Stimulated activated CD4-positive, alpha-beta T cell treated with anti-CD3 and anti-CD28 coated beads, Interleukin-1b, Interleukin-23, amount 100 ng/mL, for 24 hours (primary cell): ENCODE measurements around the gene OR6B2.

Experiments
- DNase-seq, 4 experiments: peaks; one replicate each; pipeline ENCODE4 v3.0.0-alpha.2; 2020; ENCODE audit warnings: low read depth in 4 of 4, low spot score in 1 of 4

The OR6B2 gene

DNA sequence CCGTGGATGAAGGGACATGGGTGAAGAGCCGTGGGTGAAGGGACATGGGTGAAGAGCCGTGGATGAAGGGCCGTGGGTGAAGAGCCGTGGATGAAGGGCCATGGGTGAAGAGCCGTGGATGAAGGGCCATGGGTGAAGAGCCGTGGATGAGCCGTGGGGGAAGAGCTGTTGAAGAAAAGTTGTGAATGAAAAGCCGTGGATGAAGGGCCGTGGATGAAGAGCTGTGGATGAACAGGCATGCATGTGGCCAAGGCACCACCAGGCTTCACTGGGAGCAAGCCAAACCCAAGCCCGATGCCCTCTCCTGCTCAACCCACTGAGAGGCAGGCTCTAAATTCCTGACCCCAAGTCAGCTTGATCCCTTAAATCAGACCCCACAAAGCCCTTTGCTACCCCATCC lies 12.5 kb upstream of the OR6B2 start:
- no peak for DNase-seq

DNA sequence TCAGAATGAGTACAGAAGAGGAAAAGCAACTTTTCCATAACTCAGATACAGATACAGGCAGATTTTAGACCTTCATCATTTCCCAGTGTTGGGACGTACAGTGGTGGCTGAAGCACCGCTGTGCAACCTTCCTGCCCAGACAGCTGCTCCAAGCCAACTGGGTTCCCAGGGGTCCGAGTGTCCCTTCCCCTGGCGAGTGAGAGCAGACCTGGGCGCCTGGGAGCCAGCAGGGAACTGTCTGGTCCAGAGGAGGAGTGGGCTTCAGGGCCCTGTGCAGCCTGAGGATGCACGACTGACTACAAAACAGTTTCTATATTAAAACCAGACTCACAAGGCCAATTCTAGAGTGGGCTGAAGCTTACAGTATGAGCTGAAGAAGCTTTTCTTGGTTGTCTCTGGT lies 11.1 kb upstream of the OR6B2 start:
- no peak for DNase-seq

DNA sequence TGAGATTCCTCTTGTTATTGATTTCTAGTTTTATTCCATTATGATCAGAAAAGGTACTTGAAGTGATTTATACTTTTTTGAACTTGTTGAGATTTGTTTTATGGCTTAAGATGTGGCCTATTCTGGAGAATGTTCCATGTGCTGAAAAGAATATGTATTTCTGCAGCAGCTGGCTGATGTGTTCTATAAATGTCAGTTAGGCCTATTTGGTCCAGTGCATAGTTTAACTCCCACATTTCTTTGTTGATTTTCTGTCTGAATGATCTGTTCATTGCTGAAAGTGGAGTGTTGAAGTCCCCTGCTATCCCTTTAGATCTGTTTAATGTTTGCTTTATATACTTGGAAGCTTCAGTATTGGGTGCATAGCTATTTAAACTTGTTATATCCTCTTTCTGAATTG lies 7.1 kb upstream of the OR6B2 start:
- DNase-seq: no peak

DNA sequence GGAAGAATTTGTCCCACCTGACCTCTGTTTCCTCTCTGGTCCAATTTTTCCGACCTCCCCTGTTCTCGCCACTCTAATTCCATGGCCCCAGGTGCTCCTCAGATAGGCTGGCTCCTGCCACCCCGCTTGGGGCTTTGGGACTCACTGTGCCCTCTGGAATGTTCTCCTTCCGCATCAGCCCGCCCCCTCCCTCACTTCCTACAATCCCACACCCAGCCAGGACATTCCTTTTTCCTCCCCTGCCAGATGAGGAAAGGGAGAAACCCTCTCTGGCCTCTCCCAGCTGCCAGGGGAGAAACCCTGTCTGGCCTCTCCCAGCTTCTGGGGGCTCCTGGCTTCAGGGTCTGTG lies 3.1 kb upstream of the OR6B2 start:
- no peak for DNase-seq

DNA sequence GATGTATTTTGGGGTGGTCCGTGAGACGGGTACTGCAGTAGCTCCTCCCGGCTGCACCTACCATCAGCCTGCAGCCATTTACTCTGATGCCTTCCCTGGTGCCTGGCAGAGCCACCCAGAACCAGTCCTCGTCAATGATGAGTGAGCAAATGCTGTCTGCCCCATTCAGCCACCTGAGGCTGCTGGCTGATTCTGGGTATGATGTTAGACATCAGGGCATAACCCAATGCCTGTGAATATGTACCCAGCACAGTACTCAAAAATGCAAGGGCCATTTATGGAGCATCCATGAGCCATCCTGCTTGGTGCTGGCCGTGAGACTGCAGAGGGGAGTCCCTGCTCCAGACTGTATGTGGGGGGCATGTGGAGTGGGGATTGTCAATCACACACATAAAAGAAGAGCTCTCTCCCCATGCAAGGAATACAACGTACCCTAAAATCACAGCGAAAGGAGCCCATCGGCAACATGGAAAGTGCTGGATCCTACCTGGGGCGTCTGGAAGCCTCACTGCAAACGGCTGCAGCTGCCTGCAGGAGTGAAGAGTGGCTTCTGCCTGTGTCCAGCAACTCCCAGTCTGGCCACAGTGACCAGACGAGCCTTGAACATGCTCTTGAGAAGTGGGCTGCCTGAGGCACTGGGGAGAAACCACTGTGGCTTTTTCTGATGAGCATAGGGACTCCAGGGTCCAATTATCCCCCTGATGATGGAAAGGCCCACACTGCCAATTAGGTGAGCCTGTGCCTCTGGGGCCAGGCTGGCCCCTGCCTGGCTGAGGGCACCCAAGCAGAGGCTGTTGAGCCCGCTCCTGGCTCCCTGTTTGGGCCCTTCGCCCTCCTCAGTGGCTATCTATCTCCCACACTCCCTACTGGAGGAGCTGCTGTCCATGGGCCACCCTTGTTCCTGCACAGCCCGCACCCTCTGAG lies 2.4 kb upstream of the OR6B2 start:
- DNase-seq: no peak

DNA sequence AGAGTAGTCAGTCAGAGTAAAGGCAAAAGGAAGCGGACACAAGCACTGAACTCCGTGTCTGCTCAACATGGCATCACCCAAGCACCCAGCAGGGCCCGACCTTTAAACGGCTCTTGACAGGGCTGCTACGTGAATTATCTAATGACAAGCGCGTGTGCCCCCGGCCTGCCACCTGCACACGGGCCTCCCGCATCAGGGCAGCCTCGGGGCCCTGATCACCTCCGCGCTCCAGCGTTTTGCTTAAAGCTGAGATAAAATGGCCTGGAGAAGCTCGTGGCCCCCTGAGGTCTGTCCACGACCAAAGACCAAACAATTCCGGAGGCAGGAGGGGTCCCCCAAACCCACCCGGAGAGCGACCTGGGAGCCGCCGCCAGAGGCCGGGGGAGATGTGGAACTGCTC lies 5.5 kb downstream of the OR6B2 start:
- DNase-seq: peak in 3 of 4 experiments; percentile 1 to 6 (median 4)

DNA sequence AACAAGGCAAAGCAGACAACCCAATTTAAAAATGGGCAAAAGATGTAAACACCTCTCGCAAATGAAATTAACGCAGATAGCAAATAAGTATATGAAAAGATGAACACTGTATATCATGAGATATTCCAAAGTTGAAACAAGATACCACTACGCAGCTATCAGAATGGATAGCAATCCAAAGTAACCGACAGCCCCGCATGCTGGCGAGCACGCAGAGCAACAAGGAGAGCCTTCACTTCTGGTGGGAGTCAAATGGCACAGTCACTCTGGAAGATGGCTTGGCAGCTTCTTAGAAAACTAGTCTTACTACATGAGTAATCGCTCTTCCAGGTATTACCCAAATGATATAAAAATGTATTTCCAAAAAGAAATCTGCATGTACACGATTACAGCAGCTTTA lies 6.4 kb downstream of the OR6B2 start:
- no peak for DNase-seq

DNA sequence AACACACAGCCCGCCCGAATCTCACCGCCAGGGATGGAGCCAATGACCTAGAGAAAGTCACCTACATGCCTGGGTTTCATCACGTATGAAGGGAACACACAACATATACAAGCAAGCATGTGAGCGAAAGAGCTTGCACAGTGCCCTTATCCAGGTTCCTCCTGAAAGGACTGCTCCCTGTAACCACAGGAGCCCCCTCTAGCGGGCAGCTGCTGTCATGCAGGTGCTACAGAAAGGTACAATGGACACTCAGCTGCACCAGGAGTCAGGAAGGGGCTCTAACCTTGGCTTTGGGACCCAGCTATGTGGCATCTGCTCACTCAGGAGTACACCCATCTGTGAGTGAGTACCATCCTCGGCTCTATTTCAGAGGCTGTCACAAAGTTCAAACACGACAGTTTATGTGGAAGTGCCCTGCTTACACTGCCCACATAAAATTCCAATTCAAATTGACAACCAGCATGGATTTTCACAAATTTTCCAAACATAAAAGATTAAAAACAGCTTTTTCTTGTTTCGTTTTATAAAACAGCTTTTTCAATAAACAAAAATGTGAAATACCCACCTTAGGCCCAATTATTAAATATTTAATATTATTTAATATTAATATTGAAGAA lies 8.6 kb downstream of the OR6B2 start:
- peak; percentile 29 to 53 (median 44) for DNase-seq

DNA sequence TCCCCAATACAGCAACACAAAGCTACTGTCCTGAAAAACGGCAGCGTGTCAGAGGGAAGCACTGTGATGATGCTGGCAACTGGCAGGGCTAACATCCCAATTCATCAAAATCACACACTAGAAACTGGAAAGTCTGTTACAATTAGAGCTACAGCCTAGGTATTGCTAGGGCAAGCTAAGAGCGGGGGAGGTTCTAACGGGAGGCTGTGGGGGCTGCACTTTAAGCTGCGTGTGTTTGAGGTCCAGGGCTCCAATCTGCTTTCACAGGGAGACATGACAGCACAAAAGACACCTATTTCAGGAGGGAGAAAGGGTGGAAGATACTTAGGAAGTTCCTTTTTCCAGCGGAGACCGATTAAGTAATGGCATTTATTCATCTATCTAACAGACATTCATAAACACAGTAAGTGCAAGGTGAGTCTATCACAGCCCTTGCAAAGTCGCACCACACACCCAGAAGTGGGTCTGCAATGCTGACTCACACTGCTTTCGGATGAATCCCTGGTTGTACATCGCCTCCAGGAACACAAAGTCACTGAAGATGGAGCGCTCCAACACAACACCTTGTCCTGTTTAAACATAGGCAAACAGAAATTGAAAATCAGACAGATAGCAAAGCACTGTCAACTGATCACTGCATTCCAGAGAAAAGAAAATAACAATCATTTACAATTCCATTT lies 12.0 kb downstream of the OR6B2 start:
- DNase-seq: no peak

DNA sequence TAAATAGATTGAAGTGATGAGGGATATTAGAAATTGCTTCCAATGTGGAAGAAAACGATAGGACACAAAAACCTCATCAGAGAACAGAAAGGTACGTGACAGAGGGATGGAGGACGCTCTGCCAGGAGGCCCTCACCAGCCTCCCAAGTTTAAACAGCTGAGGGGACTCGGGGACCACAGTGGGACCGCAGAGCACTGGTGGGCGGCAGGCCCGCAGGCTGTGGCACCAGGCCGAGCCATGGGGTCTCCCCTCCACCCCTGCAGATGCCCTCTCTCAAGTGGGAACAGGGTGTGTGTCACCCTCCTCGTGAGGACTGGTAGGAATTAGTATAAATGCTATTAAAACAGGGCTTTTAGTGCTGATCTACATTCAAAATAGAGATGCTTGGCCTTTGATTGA lies 15.9 kb downstream of the OR6B2 start:
- no peak for DNase-seq

DNA sequence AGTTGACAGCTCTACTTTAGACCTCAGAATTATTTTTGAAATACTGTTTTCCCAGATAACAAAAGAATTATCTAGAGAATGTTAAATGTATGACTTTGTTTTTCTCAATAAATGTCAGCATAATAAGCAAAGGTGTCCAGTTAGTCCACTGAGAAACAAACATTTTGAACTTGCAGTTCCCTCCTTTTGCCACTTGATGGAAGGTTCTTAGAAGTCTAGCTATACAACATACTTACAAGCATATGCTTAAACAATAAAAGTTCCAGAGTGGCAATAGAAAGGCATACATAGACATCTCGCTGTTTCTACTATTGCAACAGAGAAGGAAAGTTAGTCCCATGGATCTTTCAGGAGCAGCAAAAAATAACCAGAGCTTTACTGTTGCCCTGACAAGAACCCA lies 16.9 kb downstream of the OR6B2 start:
- DNase-seq: no peak

DNA sequence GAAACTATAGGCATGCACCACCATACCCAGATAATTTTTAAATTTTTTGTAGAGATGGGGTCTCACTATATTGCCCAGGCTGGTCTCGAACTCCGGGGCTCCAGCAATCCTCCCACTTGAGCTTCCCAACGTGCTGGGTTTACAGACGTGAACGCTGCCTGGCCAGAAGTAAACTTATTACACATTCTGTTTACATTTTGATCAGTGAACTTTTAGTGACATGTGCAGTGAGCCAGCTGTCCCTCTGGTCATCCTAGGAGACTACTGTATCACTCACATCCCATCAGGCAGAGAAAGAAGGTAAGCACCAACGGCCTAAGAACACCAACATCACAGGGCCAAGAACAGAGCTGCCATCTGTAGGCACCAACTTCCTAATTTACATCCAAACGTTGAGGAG lies 27.2 kb downstream of the OR6B2 start:
- DNase-seq: no peak

DNA sequence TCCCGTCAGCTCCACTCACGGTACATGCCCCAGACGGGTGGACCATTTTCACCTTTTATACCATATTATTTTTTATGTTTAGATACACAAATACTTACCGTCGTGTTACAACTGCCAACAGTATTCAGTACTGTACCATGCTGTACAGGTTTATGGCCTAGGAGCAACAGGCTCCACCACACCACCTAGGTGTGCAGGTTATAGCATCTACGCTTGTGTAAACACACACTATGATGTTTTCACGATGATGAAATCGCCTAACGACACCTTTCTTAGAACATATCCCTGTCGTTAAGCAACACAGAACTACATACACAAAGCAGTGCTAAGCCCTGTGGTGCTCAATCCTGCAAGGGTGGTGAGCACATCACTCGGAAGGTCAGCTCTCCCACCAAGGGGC lies 29.6 kb downstream of the OR6B2 start:
- no peak for DNase-seq

DNA sequence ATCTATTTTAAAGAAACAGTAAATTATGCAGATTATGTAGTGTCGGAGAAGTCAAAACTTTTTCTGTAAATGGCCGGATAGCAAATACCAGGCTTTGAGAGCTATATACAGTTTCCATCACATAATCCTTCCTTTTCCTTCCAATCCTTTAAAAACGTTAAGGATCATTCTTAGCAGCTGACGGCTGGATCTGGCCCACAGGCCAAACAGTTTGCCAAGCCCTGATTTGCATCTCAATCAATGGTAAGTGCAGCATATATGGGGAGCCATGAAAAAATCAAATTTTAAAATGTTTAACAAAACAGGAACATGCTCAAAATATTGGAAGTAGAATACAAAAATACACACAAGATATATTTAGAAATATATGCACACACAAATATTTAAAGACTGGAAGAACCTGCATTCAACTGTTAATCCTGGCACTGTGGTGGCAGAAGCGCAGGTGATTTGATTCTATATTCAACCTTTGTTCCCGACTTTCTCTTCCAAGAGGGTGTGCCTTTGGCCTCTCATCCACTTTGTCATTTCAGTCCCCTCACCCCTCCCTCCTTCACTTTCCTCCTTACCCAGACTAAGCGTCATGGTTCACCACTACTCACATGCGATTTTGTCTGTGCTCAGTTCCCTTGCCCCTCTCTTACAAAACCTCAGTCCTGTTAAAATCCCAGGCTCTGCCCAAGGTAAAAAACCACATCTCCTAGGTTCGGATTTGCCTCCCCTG lies 32.4 kb downstream of the OR6B2 start:
- DNase-seq: no peak

DNA sequence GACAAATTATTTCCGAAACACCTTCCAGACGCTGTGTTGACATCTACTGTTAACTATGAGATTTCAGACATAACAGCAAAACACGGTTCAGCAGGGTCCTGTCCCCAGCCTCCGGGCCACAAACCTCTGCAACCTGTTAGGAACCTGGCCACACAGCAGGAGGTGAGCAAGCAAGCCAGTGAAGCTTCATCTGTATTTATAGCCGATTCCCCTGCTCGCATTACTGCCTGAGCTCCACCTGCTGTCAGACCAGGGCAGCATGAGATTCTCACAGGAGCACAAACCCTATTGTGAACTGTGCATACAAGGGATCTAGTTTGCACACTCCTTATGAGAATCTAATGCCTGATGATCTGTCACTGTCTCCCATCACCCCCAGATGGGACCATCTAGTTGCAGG lies 36.1 kb downstream of the OR6B2 start:
- DNase-seq: no peak

DNA sequence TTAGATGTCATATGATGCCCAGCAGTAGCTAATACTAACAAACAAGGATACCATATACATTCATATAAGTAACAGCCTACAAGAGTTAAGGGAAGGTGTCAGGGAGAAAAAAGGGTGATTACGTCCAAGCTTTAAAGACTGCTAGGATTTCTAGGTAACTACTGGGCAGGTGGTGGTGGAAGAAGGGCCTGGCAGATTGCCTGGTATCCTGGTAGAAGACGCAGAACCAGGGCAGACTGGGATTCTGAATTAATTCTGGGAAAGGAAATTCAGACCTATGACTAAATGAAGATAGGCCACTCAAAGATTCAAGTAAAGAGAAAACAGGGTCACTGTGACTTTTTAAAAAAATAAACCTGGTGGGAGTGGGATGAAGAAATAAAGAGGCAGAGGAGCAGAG lies 36.9 kb downstream of the OR6B2 start:
- DNase-seq: no peak

DNA sequence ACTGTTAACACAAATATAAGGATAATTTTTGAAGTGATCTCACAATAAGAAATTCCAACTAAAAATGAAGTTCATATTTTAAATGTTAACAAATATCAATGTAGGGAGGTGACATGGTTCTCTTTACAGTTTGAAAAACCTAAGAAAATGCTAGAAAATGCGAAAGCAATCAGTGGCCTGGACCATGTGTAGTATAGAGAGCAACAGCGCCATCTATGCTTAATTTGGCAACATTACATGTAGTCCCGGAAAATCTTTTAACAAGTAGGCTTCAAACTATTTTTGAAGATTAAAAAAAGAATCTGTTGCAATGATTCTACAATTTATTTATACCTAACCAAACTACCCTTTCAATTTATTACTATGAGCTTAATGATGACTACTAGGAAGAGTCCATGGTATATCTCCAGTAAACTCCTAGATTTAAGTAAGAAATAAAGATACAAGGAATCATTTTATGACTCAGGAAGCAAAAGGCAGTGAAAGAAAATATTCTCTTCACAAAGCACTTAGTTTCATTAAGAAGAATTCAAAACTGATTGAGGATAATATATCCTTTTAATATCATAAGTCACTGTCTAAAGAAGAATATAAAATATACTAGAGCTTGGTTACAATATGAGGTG lies 38.4 kb downstream of the OR6B2 start:
- DNase-seq: no peak

DNA sequence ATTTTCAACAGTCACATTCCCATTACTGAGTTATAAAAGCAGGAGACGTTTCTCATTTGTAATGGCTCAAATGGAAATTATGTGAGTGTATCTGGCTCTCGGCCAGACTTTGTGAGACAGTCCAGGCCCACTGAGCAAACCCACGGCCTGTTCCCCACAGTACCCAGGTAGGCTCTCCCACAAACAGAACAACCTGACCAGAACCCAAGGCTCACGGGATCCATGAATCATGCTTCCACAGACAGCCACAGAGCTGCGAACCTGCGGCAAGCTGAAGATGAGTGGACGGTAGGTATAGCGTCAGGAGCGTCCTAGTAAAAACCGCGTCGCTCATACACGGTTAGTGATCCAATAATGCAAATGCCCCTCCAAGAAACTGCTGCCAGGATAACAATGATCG lies 39.3 kb downstream of the OR6B2 start:
- no peak for DNase-seq

DNA sequence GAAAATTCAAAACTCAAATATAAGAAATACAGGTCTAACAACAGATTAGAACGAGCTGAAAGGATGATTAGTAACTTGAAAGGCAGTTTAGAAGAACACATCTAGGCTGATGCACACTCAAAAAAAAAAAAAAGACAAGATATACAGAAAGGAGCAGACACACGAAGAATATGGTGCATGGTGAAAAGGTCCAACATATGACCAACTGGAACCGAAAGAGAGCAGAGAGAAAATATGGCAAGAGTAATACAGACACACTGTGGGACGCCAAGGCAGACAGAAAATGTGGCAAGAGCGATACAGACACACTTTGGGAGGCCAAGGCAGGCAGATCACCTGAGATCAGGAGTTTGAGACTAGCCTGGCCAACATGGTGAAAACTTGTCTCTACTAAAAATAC lies 44.9 kb downstream of the OR6B2 start:
- no peak for DNase-seq

DNA sequence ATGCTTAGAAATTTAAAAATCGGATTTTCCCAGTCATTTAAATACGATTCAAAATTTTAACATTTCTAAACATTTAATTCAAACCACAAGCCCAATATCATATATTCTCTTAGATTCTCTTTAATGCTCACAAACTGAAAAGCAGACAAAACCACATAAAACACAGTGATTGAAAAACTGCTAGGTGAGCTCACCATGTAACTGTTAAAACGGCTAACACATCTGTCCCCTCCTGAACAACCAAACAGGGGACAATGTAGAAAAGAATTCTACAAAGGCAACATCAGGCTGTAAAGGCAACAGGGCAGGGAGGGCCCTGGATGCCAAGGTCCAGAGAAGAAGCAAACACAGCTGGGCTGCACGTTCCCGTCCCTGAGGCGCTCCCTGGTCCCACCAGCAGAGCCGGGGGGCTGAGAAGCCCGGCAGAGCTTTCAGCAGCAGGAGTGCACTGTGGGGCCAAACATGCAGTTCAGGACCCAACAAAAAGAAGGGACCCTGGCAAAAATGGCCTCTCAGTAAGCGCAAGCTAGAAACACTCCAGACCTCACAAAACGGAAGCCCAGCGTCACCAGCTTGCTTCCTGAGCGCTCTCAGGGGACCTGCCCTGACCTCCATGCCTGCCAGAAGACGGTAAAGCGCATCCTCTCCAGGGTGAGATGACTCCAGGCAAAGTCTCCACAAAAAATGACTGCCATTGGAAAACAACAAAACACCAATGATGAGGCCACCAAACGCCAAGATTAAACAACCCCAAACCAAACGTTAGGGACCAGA lies 45.6 kb downstream of the OR6B2 start:
- no peak for DNase-seq
